ENCODE data around the gene SYNGR3.

SYNGR3 gene

DNA sequence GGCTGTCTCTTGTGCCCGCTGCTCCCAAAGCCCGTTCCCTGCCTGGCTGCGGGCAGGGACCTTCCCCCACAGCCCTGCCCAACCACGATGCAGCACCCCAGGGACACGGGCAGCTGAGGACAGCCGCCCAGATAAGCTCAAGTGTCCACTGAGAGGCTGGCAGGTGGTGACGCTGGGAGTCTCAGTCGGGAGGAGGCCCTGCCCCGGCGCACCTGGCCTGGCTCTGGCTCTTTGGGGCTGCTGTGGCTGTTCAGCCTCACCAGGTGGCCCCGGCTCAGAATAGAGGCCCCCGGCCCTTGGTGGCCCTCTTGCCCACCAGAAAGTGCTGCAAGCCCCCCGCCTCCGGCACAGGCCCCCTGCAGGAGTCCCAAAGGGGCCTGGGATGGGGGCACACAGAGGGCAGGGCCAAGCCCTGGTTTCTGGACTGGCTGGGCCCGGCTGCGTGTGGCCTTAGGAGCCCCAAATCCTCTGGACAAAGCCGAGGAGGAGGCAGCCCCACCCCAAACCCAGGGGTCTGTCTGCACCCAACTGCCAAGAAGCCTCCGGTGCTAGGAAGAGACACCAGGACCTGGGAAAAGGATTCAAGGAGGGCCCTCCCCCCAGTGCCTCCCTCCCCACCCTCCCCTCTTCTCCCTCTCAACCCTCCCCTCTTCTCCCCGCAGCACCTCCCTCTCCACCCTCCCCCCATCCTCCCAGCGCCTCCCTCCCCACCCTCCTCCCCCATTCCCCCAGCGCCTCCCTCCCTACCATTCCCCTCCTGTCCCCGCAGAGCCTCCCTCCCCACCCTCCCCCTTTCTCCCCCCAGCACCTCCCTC lies 52.6 kb downstream of the SYNGR3 start:
- no peak for DNase-seq (ENCODE audit: low read depth)

GRCh38 chr16:2042986-2043666 lies 53.4 kb downstream of the SYNGR3 start:
- no peak for DNase-seq (ENCODE audit: low read depth)
